GM12872 (cell line): Measurements from ENCODE around the gene GNL1.
A peak's percentile ranks its signal among the peaks of the same experiment; 100 is the strongest.

Experiments
- TF ChIP-seq, protein P1 (sequence below): IDR thresholded peaks from 3 replicates; pipeline ENCODE4 v1.5.1; 2011; ENCODE audit warnings: low read depth, mild to moderate bottlenecking, low read length, moderate library complexity; ENCODE audit not compliant: insufficient read depth

The GNL1 gene

DNA sequence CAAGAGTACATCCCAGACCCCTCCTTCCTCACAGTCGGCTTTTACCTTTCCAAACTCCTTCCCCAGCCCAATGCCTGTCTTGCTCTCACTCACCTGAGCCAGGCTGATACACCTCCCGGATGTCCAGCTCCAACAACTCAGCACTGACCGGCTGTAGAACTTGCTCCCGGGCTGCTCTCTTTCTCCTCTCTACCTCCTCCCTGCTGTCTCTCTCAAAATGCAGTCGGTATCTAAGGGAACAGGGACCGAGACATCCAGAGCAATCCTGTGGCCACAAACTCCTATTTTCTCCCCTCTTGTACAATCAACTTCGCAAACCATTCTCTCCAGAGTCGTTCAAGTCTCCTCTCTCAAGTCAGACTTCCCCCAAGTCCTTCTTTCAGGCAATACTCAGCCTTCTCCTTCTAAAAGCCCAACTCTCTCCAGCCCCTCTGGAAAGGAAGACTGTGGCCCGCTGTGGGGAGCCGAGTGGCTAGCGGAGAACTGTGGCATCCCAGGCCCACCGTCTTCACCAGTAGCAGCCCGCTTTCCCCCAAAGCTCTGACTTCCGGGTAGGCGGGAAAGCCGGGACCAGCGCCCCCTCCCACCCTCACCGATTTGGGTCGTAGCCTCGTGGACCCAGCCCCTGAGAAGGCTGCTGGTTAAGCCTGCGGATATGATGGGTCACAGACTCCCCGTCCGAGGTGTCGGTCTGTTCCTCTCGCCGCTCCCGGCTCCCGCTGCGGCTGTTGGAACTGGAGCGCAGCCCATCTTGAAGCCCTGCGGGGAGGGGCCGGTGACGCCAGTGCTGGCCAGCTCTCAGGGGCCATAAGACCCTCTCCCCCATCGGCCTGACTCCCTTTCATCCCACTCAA is 1.1 kb downstream of the GNL1 start:
- TF ChIP-seq, protein P1, sequence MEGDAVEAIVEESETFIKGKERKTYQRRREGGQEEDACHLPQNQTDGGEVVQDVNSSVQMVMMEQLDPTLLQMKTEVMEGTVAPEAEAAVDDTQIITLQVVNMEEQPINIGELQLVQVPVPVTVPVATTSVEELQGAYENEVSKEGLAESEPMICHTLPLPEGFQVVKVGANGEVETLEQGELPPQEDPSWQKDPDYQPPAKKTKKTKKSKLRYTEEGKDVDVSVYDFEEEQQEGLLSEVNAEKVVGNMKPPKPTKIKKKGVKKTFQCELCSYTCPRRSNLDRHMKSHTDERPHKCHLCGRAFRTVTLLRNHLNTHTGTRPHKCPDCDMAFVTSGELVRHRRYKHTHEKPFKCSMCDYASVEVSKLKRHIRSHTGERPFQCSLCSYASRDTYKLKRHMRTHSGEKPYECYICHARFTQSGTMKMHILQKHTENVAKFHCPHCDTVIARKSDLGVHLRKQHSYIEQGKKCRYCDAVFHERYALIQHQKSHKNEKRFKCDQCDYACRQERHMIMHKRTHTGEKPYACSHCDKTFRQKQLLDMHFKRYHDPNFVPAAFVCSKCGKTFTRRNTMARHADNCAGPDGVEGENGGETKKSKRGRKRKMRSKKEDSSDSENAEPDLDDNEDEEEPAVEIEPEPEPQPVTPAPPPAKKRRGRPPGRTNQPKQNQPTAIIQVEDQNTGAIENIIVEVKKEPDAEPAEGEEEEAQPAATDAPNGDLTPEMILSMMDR, result no peak

GRCh38 chr6:30554404-30554803 is 1.9 kb downstream of the GNL1 start:
- TF ChIP-seq, protein P1, result no peak

DNA sequence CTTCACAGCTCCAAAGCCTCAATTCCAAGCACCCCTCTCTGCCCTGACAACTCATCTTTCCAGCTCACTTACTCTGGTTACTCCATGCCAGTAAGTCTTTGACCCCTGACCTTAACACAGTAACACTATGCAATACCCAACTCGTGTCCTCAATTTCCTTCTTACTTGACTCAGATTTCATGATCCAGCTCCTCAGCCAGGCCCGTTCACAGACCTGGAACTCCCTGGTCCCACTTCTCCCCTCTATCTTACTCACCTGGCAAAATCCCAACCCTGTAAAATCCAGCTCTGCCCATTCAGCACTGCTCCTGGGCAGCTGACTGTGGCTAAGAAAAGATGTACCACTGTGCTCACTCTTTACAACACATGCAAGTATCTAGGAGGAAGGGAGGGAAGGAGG is 7.9 kb downstream of the GNL1 start:
- TF ChIP-seq, protein P1, result no peak

- TF ChIP-seq, protein P1, result no peak
These were observed 8.8 kb downstream of the GNL1 start for GRCh38 chr6:30547454-30547853.

GRCh38 chr6:30544666-30545272 is 11.5 kb downstream of the GNL1 start:
- TF ChIP-seq, protein P1, result peak; percentile 88

DNA sequence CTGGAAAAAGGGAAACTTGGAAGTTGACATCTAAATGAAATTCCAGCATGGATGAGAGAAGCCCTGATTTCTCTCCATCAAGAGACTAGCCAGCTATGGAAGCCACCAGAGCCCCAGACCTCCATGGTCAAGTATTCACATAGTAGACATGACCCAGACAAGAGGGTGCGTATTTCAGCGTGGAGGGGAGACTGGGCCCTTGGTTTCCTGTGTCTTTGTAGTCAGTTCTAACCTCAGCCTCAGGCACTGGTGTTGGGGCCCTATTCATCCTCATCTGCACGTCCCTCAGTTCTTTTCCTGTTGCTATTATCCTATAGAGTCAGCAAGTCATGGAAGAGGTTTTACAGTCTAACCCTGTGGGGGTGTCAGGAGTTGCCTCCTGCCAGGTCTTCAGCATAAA is 12.5 kb downstream of the GNL1 start:
- TF ChIP-seq, protein P1, result no peak

GRCh38 chr6:30542915-30543314 is 13.4 kb downstream of the GNL1 start:
- TF ChIP-seq, protein P1, result no peak
